Inferior parietal cortex (tissue), 1 donor: ENCODE data around the gene TRAM1L1.

Experiments
- DNase-seq: peaks from one replicate; pipeline ENCODE4 v3.0.0-alpha.2; 2016; ENCODE audit errors: extremely low spot score

Gene TRAM1L1

DNA sequence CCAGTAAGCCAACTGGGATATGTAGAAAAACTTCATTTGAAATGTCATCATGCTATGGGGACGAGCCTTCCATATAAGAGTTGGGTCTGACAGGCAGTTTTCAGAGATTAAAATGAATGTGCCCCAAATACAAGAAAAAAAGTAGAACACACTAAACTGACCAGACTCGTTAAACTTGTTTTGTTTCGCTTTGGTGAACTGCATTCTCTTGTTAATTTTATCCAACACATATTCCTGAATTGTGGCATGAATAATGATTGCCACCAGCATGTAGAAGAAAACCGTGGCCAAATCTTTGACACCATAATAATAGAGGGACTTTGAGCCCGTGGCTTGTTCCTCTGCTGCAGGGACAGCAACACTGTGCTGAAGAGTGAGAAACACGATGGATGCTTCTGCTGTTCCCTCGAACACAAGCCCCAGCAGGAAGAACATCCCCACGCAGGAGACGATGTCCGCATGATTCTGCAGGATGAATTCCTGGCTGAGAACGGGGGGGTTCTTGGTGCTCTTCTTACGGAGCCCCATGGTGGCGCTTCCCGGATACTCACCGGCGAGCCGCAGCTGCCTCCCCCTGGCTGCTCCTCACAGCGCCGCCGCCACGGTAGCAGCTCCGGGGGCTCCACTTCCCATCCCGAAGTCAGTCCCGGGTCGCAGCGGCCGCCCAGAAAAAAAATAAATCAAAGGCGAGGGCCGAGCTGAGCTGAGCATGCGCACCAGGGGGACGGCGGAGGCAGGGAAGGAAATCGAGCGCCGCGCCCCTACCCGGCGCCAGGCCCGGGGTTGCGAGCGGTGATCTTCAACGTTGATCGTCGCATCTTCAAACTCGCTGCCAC, at the start of gene TRAM1L1:
Gene TRAM1L1, minus strand, starts transcription at position 711 of the 836 bp plus-strand sequence. Its CDS starts 183 bp downstream, at position 528.
- DNase-seq = peak; percentile 66

DNA sequence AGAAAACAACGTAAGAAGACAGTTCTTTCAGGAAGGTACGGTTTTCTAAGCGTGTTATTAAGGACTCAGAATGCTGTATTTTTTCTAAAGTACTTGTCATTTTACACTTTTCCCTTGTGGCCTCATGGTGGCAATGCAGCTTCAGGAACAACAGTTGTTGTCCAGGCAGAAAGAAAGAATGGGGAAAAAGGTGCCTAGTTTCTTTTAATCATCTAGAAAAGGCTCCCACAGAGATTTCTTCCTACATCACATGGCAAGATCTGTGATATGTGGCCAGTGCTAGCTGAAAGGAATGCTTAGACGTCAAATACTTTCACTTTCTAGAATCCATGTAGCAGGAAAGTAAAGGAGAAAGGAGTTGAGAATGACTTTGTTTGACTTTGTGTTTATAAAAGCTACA, 49.0 kb upstream of the TRAM1L1 start:
- peak; percentile 70 for DNase-seq

DNA sequence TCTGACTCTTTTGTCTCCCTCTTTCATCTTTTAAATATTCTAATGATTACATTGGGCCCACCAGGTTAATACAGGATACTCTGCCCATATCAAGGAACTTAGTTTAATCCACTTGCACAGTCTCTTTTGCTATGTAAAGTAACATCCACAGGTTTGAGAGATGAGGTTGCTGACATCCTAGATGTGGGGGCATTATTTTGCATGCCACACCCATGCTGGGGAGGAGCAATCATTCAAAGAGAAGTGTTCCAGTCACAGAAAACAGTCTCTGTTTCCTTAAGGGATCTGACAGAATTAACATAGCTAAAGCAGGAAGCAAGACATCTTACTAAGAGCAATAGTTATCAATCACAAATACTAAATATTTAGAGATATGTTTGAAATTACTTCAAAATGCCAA, 11.5 kb upstream of the TRAM1L1 start:
- no peak for DNase-seq

DNA sequence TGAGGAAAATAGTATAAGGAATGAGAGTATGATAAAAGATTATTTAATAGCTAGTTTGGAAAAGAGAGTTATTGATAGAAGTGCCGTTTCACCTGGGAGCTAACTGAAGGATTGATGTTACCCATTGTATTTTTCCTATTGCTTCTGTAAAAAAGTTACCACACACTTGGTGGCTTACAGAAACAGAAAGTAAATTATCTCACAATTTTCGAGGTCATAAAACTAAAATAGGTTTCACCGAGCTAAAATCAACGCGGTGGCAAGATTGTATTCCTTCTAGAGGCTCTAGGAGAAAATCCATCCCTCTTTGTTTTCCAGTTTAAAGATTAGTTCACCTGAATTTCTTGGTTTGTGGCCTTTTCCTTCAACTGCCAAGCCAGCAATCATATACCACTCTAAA, 11.1 kb upstream of the TRAM1L1 start:
- DNase-seq = no peak

DNA sequence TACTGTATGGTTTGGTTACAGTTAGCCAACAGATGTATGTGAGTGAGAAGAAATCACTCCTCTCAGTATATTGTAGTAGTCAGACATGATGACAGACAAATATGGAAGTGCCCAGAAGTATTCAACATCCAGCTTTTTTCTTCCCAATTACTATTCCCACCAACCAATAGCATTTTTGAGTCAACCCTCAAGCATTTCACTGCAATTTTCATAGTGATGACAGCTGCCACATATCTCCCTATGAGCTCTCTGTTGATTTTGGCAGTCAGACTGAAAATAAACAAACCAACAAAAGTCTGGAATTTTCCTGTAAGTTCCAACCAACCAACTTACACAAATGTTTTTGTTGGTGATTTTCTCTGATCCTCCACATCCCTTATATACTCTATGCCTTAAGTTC, 8.2 kb upstream of the TRAM1L1 start:
- no peak for DNase-seq

DNA sequence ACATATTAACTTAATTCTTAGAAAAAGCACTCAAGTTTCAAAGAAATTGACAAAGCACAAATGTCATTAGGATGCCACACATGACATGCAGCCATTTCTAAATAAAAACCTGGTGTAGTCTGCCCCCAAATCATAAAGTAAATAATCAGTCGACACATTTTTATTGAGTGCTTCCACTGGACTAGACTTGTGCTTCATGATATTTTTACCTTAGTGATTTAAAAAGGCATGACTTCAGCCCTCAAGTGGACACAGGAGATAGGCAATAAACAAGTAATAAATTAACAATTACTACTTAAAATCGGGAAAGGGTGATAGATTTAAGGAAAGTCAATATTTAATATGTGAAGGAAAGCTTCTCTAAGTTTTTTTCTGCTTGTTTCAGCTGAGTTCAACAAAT, 7.6 kb downstream of the TRAM1L1 start:
- DNase-seq = no peak

DNA sequence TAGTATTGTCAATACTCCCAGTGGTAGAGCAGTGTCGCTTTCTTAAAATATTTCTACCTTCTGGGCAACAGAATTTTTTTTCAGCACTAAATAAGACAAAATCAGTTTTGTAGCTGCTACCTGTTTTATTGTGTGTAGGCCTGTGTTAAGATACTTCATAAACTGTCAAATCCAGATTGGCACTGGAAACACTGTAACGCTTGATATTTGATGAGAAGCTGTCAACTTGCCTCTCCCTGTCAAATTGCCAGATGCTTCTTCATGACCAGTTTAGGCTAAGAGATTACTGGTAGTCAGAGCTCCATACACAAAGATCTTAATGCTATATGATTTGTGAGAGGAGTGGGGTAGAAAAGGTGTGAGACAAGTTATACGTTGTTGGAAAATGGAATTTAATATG, 17.3 kb downstream of the TRAM1L1 start:
- DNase-seq = no peak

DNA sequence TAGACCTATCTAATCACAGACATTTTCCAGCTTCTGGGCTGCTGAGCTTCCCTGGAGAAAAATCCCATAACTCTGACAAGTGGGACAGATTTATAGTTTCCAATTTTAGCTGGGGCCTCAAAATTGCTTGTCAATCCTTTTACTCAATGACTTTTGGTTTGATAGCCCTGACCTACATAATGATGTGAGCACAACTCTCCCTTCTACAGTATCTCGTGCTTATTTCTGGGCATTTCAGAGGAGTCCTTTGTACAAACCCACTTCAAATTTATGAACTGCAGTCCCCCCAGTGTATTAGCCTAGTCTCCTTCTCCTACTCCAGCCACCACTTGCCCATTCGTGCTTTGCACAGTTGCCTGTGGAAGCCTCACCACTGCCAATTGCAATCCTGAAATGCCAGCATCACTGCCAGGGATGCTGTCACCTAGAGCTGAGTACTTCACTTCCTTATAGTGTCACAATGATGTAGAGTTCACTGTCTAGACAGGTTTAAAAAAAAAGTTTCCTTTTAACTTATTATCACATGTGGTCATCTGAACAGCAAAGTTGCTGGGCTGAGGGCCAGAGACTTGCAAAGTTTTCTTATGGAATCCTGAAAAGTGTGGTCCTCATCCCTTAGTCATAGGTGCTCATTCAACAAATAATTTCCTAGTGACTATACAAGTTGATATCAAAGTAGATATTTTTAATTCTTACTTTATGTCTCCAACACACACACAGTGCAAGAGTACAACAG, 21.2 kb downstream of the TRAM1L1 start:
- no peak for DNase-seq

DNA sequence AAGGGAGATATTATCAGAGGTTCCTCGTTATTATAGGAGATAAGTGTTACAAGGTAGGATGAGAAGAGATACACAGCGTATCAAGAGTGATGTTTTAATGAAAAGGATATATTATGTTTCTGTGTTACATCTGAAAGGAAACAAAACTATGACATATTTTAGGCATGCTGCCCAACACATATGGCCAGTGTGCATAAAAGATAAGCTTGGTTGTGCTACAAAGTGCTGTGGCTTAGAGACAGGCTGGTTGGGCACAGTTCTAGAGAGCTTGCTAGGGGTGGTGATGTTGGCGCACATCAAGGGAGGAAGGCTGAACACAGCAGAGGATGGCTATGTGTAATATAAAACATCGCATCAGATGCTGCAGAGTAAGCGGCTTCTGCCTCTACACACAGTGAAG, 42.4 kb downstream of the TRAM1L1 start:
- no peak for DNase-seq
